ENCODE measurements around the gene SARNP. TPM values are rescaled to one million over a fixed set of nuclear protein-coding genes. Genes with fewer than 3 reads are reported as not detected.

The SARNP gene
- polyA plus RNA-seq, 3 donors from 2014 or later = 115 to 157 (median 132) TPM

- Mint-ChIP-seq H3K4me3 (peak overlapping the region in 1 of 5 donors; percentile 88), H3K4me1 (peaks cover 42 to 58% of the 10 kb centered on the region in 2 donors), H3K27me3 (ENCODE audit: low read depth in 3 of 3) (peaks cover 11 to 18% (median 15%) of the 10 kb centered on the region in 3 donors), H3K36me3 (no peaks in the 10 kb centered on the region), H3K9me3 (no peaks in the 10 kb centered on the region), H3K27ac (peak overlapping the region in 2 of 6 donors; percentile 65 to 80)
- DNase-seq = no peak
Measured at GRCh38 chr12:55718015-55718414, 99.5 kb downstream of the SARNP start.

GRCh38 chr12:55717011-55718007 lies 100.2 kb downstream of the SARNP start:
- Mint-ChIP-seq H3K27ac (peak overlapping the region; percentile 59 to 94 (median 90)), H3K4me3 (peak overlapping the region; percentile 84 to 92 (median 89)), H3K27me3 (ENCODE audit: low read depth in 3 of 3) (peaks cover 11 to 19% (median 15%) of the 10 kb centered on the region in 3 donors), H3K36me3 (no peaks in the 10 kb centered on the region), H3K9me3 (no peaks in the 10 kb centered on the region), H3K4me1 (peaks cover 42 to 58% of the 10 kb centered on the region in 2 donors)
- DNase-seq = no peak

- no peaks in the 10 kb centered on the region for H3K9me3 Mint-ChIP-seq
- H3K36me3 Mint-ChIP-seq = no peaks in the 10 kb centered on the region
- peaks cover 11 to 20% (median 15%) of the 10 kb centered on the region in 3 donors for H3K27me3 Mint-ChIP-seq (ENCODE audit: low read depth in 3 of 3)
- H3K27ac Mint-ChIP-seq = peak overlapping the region; percentile 85 to 94 (median 93)
- H3K4me1 Mint-ChIP-seq = peaks cover 42 to 58% of the 10 kb centered on the region in 2 donors
- no peak for DNase-seq
- peak overlapping the region; percentile 84 to 92 (median 89) for H3K4me3 Mint-ChIP-seq
Measured at GRCh38 chr12:55716582-55716957, 101.0 kb downstream of the SARNP start.

GRCh38 chr12:55715833-55716581 lies 101.5 kb downstream of the SARNP start, which contains the start of gene BLOC1S1:
Gene BLOC1S1, plus strand, starts transcription at chr12:55716046. Its CDS starts 6 bp downstream, at chr12:55716052.
- Mint-ChIP-seq H3K4me3 (peak within 1 kb of the TSS; percentile 84 to 92 (median 89)), H3K4me1 (peaks cover 41 to 56% of the 10 kb centered on the region in 2 donors), H3K27ac (peak within 1 kb of the TSS; percentile 85 to 94 (median 93))

GRCh38 chr12:55715169-55715764 lies 102.3 kb downstream of the SARNP start:
- Mint-ChIP-seq H3K36me3 (no peaks in the 10 kb centered on the region), H3K4me1 (peaks cover 34 to 48% of the 10 kb centered on the region in 2 donors), H3K27ac (peak overlapping the region; percentile 85 to 94 (median 93)), H3K9me3 (no peaks in the 10 kb centered on the region), H3K4me3 (peak overlapping the region; percentile 84 to 92 (median 89)), H3K27me3 (ENCODE audit: low read depth in 3 of 3) (peaks cover 11 to 20% (median 15%) of the 10 kb centered on the region in 3 donors)
- DNase-seq = no peak

More at GRCh38 chr12:55715833-55716581, 101.5 kb downstream of the SARNP start, which contains the start of gene BLOC1S1:
- DNase-seq = peak; percentile 88 to 90 (median 89)
- Mint-ChIP-seq H3K9me3 (no peaks in the 10 kb centered on the region), H3K27me3 (ENCODE audit: low read depth in 3 of 3) (peaks cover 11 to 20% (median 15%) of the 10 kb centered on the region in 3 donors), H3K36me3 (no peaks in the 10 kb centered on the region)

GRCh38 chr12:55713721-55714120 lies 103.8 kb downstream of the SARNP start:
- Mint-ChIP-seq H3K4me3 (peak overlapping the region in 1 of 5 donors; percentile 11), H3K36me3 (no peaks in the 10 kb centered on the region), H3K9me3 (no peaks in the 10 kb centered on the region), H3K27me3 (ENCODE audit: low read depth in 3 of 3) (peaks cover 11 to 28% (median 27%) of the 10 kb centered on the region in 3 donors), H3K4me1 (peaks cover 29 to 44% of the 10 kb centered on the region in 2 donors), H3K27ac (no peak overlapping the region)
- no peak for DNase-seq

GRCh38 chr12:55712700-55713415 lies 104.7 kb downstream of the SARNP start:
- no peak overlapping the region for H3K27ac Mint-ChIP-seq
- H3K27me3 Mint-ChIP-seq (ENCODE audit: low read depth in 3 of 3) = peaks cover 14 to 34% (median 31%) of the 10 kb centered on the region in 3 donors
- no peaks in the 10 kb centered on the region for H3K36me3 Mint-ChIP-seq
- no peak for DNase-seq
- no peaks in the 10 kb centered on the region for H3K9me3 Mint-ChIP-seq
- H3K4me3 Mint-ChIP-seq = no peak overlapping the region
- peaks cover 32 to 44% of the 10 kb centered on the region in 2 donors for H3K4me1 Mint-ChIP-seq

- Mint-ChIP-seq H3K27ac (no peak overlapping the region), H3K9me3 (no peaks in the 10 kb centered on the region), H3K4me3 (no peak overlapping the region), H3K4me1 (peaks cover 33 to 40% of the 10 kb centered on the region in 2 donors), H3K27me3 (ENCODE audit: low read depth in 3 of 3) (peaks cover 13 to 37% (median 33%) of the 10 kb centered on the region in 3 donors), H3K36me3 (no peaks in the 10 kb centered on the region)
- DNase-seq = no peak
Measured at GRCh38 chr12:55711786-55712553, 105.6 kb downstream of the SARNP start.

GRCh38 chr12:55708695-55709233 lies 108.8 kb downstream of the SARNP start:
- no peaks in the 10 kb centered on the region for H3K9me3 Mint-ChIP-seq
- peaks cover 7 to 25% (median 15%) of the 10 kb centered on the region in 3 donors for H3K27me3 Mint-ChIP-seq (ENCODE audit: low read depth in 3 of 3)
- no peaks in the 10 kb centered on the region for H3K36me3 Mint-ChIP-seq
- no peak for DNase-seq
- H3K27ac Mint-ChIP-seq = peak overlapping the region in 1 of 6 donors; percentile 6
- peaks cover 19 to 25% of the 10 kb centered on the region in 2 donors for H3K4me1 Mint-ChIP-seq
- H3K4me3 Mint-ChIP-seq = peak overlapping the region; percentile 80 to 86 (median 84)

- Mint-ChIP-seq H3K27me3 (ENCODE audit: low read depth in 3 of 3) (peaks cover 11 to 31% (median 15%) of the 10 kb centered on the region in 3 donors), H3K9me3 (no peaks in the 10 kb centered on the region), H3K4me3 (peak within 1 kb of the TSS; percentile 80 to 86 (median 84)), H3K4me1 (peaks cover 19 to 25% of the 10 kb centered on the region in 2 donors), H3K27ac (peak within 1 kb of the TSS in 2 of 6 donors; percentile 6 to 15), H3K36me3 (no peaks in the 10 kb centered on the region)
- DNase-seq = peak; percentile 21 to 34 (median 33)
Measured at GRCh38 chr12:55707841-55708694, 109.5 kb downstream of the SARNP start, which contains the start of gene ITGA7. Gene ITGA7, minus strand, starts transcription at chr12:55707904. Its CDS starts 222 bp downstream, at chr12:55707682.
